ENCODE data around the gene NRCAM.

NRCAM gene

GRCh38 chr7:108423089-108423989 lies 32.9 kb downstream of the NRCAM start:
- TF ChIP-seq CTCF (IDR thresholded peaks at IDR 0.05; ENCODE audit: low read depth, low read length), result no peak

GRCh38 chr7:108421720-108422331 lies 34.4 kb downstream of the NRCAM start:
- DNase-seq (ENCODE audit: extremely low read depth, low read depth), result no peak
- TF ChIP-seq CTCF (IDR thresholded peaks at IDR 0.05; ENCODE audit: low read depth, low read length), result no peak

More at GRCh38 chr7:108423089-108423989, 32.9 kb downstream of the NRCAM start:
- DNase-seq (ENCODE audit: extremely low read depth, low read depth), result no peak

- no peak for TF ChIP-seq CTCF (IDR thresholded peaks at IDR 0.05; ENCODE audit: low read depth, low read length)
- DNase-seq (ENCODE audit: extremely low read depth, low read depth), result no peak
Observed at GRCh38 chr7:108419961-108420908, 36.0 kb downstream of the NRCAM start.

- DNase-seq (ENCODE audit: extremely low read depth, low read depth), result no peak
- no peak for TF ChIP-seq CTCF (IDR thresholded peaks at IDR 0.05; ENCODE audit: low read depth, low read length)
Observed at GRCh38 chr7:108418946-108419345, 37.3 kb downstream of the NRCAM start.

- DNase-seq (ENCODE audit: extremely low read depth, low read depth), result no peak
- no peak for TF ChIP-seq CTCF (IDR thresholded peaks at IDR 0.05; ENCODE audit: low read depth, low read length)
Observed at GRCh38 chr7:108417926-108418325, 38.3 kb downstream of the NRCAM start.

GRCh38 chr7:108417144-108417543 lies 39.1 kb downstream of the NRCAM start:
- no peak for DNase-seq (ENCODE audit: extremely low read depth, low read depth)
- no peak for TF ChIP-seq CTCF (IDR thresholded peaks at IDR 0.05; ENCODE audit: low read depth, low read length)

Measured in AG09319 (cell line).